ENCODE results near the gene GALNT14.

GALNT14 gene

GRCh38 chr2:31038385-31038784 lies 99.9 kb downstream of the GALNT14 start:
- no peak for TF ChIP-seq CTCF (IDR thresholded peaks at IDR 0.05; ENCODE audit: low read length, missing control alignments)
- H3K4me3 ChIP-seq (replicated peaks; ENCODE audit: low read depth, low read length), result no peak overlapping the region
- no peak for DNase-seq (ENCODE audit: low read depth)

GRCh38 chr2:31037058-31037457 lies 101.2 kb downstream of the GALNT14 start:
- H3K4me3 ChIP-seq (replicated peaks; ENCODE audit: low read depth, low read length), result no peak overlapping the region
- TF ChIP-seq CTCF (IDR thresholded peaks at IDR 0.05; ENCODE audit: low read length, missing control alignments), result no peak
- no peak for DNase-seq (ENCODE audit: low read depth)

GRCh38 chr2:31033032-31033431 lies 105.2 kb downstream of the GALNT14 start:
- TF ChIP-seq CTCF (IDR thresholded peaks at IDR 0.05; ENCODE audit: low read length, missing control alignments), result no peak
- no peak for DNase-seq (ENCODE audit: low read depth)

GRCh38 chr2:31032475-31032874 lies 105.8 kb downstream of the GALNT14 start:
- DNase-seq (ENCODE audit: low read depth), result no peak
- no peak overlapping the region for H3K4me3 ChIP-seq (replicated peaks; ENCODE audit: low read depth, low read length)

More at GRCh38 chr2:31033032-31033431, 105.2 kb downstream of the GALNT14 start:
- no peak overlapping the region for H3K4me3 ChIP-seq (replicated peaks; ENCODE audit: low read depth, low read length)

GRCh38 chr2:31031132-31031706 lies 107.0 kb downstream of the GALNT14 start:
- no peak for DNase-seq (ENCODE audit: low read depth)
- H3K4me3 ChIP-seq (replicated peaks; ENCODE audit: low read depth, low read length), result no peak overlapping the region
- TF ChIP-seq CTCF (IDR thresholded peaks at IDR 0.05; ENCODE audit: low read length, missing control alignments), result no peak

More at GRCh38 chr2:31032475-31032874, 105.8 kb downstream of the GALNT14 start:
- no peak for TF ChIP-seq CTCF (IDR thresholded peaks at IDR 0.05; ENCODE audit: low read length, missing control alignments)

- DNase-seq (ENCODE audit: low read depth), result no peak
- H3K4me3 ChIP-seq (replicated peaks; ENCODE audit: low read depth, low read length), result no peak overlapping the region
- no peak for TF ChIP-seq CTCF (IDR thresholded peaks at IDR 0.05; ENCODE audit: low read length, missing control alignments)
Observed at GRCh38 chr2:31028417-31028816, 109.8 kb downstream of the GALNT14 start.

GRCh38 chr2:31027549-31027948 lies 110.7 kb downstream of the GALNT14 start:
- no peak for DNase-seq (ENCODE audit: low read depth)
- no peak for TF ChIP-seq CTCF (IDR thresholded peaks at IDR 0.05; ENCODE audit: low read length, missing control alignments)
- H3K4me3 ChIP-seq (replicated peaks; ENCODE audit: low read depth, low read length), result no peak overlapping the region

Measured in fibroblast of pulmonary artery (primary cell).